Measurements from ENCODE around the gene NADK. TPM values are rescaled to one million over a fixed set of nuclear protein-coding genes. Genes with fewer than 3 reads are reported as not detected.
"Not testable (repeated sequence)": the region's sequence is repeated elsewhere in the genome, so short reads cannot be mapped to it uniquely, and the experiment has no call there.

Gene NADK
- total and polyA plus RNA-seq, 9 donors: 21.8 to 76.0 (median 57.0) TPM

- WGBS, 3 donors: 87 to 91% (median 91%) methylated on average over 16 of the region's 16 CpGs
- intact Hi-C loops (cut with DNase I): loop anchor here in 1 of 4 donors (10.0 kb wide), 1 partner anchor 141 kb away; the partner anchor contains the start of gene GNB1
- TF ChIP-seq CTCF (IDR thresholded peaks at IDR 0.05) (no peak), EP300 (IDR thresholded peaks at IDR 0.05) (no peak), POLR2A (IDR thresholded peaks at IDR 0.05) (no peak)
- no peaks in the 10 kb centered on the region for H3K9me3 ChIP-seq
- H3K4me3 ChIP-seq: no peak overlapping the region
- DNase-seq: peak in 1 of 5 donors; percentile 38
- no peaks in the 10 kb centered on the region for H3K27me3 ChIP-seq
- H3K36me3 ChIP-seq: no peaks in the 10 kb centered on the region
- no peak overlapping the region for H3K27ac ChIP-seq
- no peaks in the 10 kb centered on the region for H3K4me1 ChIP-seq (ENCODE audit: insufficient read depth)
Measured at GRCh38 chr1:1753607-1754005, 24.7 kb downstream of the NADK start.

GRCh38 chr1:1752636-1753606, 25.3 kb downstream of the NADK start:
- no peaks in the 10 kb centered on the region for H3K4me1 ChIP-seq (ENCODE audit: insufficient read depth)
- H3K27me3 ChIP-seq: no peaks in the 10 kb centered on the region
- intact Hi-C loops (cut with DNase I): loop anchor here in 1 of 4 donors (10.0 kb wide), 1 partner anchor 142 kb away; the partner anchor contains the start of gene GNB1
- WGBS, 3 donors: 79 to 81% (median 81%) methylated on average over 33 to 37 of the region's 37 CpGs
- H3K27ac ChIP-seq: no peak overlapping the region
- DNase-seq: no peak
- no peaks in the 10 kb centered on the region for H3K9me3 ChIP-seq
- H3K4me3 ChIP-seq: no peak overlapping the region
- TF ChIP-seq EP300 (IDR thresholded peaks at IDR 0.05) (no peak), CTCF (IDR thresholded peaks at IDR 0.05) (no peak), POLR2A (IDR thresholded peaks at IDR 0.05) (no peak)
- no peaks in the 10 kb centered on the region for H3K36me3 ChIP-seq

- Histone ChIP-seq H3K27ac (no peak overlapping the region), H3K4me1 (ENCODE audit: insufficient read depth) (no peaks in the 10 kb centered on the region), H3K36me3 (no peaks in the 10 kb centered on the region), H3K4me3 (no peak overlapping the region), H3K9me3 (no peaks in the 10 kb centered on the region), H3K27me3 (no peaks in the 10 kb centered on the region)
- DNase-seq: no peak
- TF ChIP-seq POLR2A (IDR thresholded peaks at IDR 0.05) (no peak), CTCF (IDR thresholded peaks at IDR 0.05) (no peak), EP300 (IDR thresholded peaks at IDR 0.05) (no peak)
- intact Hi-C loops (cut with DNase I): loop anchor here in 1 of 4 donors (10.0 kb wide), 1 partner anchor 143 kb away; the partner anchor contains the start of gene GNB1
- WGBS, 3 donors: 81 to 85% (median 82%) methylated on average over 11 of the region's 11 CpGs
Measured at GRCh38 chr1:1752190-1752589, 26.1 kb downstream of the NADK start.

- H3K4me1 ChIP-seq (ENCODE audit: insufficient read depth); H3K27me3 ChIP-seq; H3K36me3 ChIP-seq; H3K9me3 ChIP-seq; DNase-seq; H3K27ac ChIP-seq; H3K4me3 ChIP-seq: not testable (repeated sequence)
- 76 to 88% (median 77%) methylated on average over 5 to 7 of the region's 9 CpGs for whole genome bisulfite sequencing, 3 donors
- intact Hi-C loops (cut with DNase I): loop anchor here in 1 of 4 donors (10.0 kb wide), 1 partner anchor 145 kb away; the partner anchor contains the start of gene GNB1
Measured at GRCh38 chr1:1749941-1750340, 28.3 kb downstream of the NADK start.

Measured in ovary (tissue), 9 donors.